ENCODE data around the gene DYRK2. TPM values are rescaled to one million over a fixed set of nuclear protein-coding genes. Genes with fewer than 3 reads are reported as not detected.

DYRK2 gene
- total and polyA plus RNA-seq, 10 of the 15 experiments (the other 5 are each of a cell fraction or from before 2014, with no cell fraction given): 3.1 to 35.9 (median 12.2) TPM

GRCh38 chr12:67650388-67651131, 2.0 kb downstream of the DYRK2 start:
- ChIA-PET SMC1A (ENCODE audit: uncharacterized antibody, unreplicated experiment) (interaction anchor here (0.6 to 1.3 kb wide), 4 partner anchors 9 to 105 kb away, joined by 3 read pairs; no protein-coding TSS in a partner anchor), RAD21 (ENCODE audit: unreplicated experiment) (no interaction called here), CTCF (interaction anchor here (1.0 to 1.5 kb wide), 3 partner anchors 51 to 339 kb away, joined by 3 to 9 read pairs (median 3); partner anchors contain the start of gene IFNG-AS1), POLR2A (interaction anchor here (1.2 kb wide), 1 partner anchor 295 kb away, joined by 3 read pairs; no protein-coding TSS in a partner anchor)
- in situ Hi-C loops (cut with MboI) (no loop called here), intact Hi-C loops (cut with micrococcal nuclease; ENCODE audit: unreplicated experiment) (loop anchor here (1.0 to 10.0 kb wide), 3 partner anchors 48 to 296 kb away; no protein-coding TSS in a partner anchor)
- Histone ChIP-seq H3K36me3 (ENCODE audit: control insufficient read depth in 2 of 2, insufficient read depth in 2 of 2, low read length in 1 of 2) (no peaks in the 10 kb centered on the region; a peak in 1 of 4 replicates), H3K4me3 (peak overlapping the region; percentile 88), H3K4me2 (ENCODE audit: control insufficient read depth, insufficient read depth) (peak overlapping the region; percentile 95), H4K20me1 (ENCODE audit: control insufficient read depth, insufficient read depth) (no peaks in the 10 kb centered on the region), H3K27me3 (replicated peaks in 1 of 2; ENCODE audit: control insufficient read depth in 2 of 2, insufficient read depth in 2 of 2, low read length in 1 of 2) (no peaks in the 10 kb centered on the region), H3K9me3 (replicated peaks; ENCODE audit: control insufficient read depth, insufficient read depth, low read length) (no peaks in the 10 kb centered on the region), H3K79me2 (ENCODE audit: control insufficient read depth, insufficient read depth, low read length) (peaks cover 67% of the 10 kb centered on the region), H2AFZ (ENCODE audit: control insufficient read depth, low read depth, low read length) (peak overlapping the region; percentile 66), H3K27ac (ENCODE audit: control insufficient read depth, insufficient read depth) (peak overlapping the region; percentile 70), H3K9ac (ENCODE audit: control insufficient read depth, insufficient read depth, low read length) (peak overlapping the region; percentile 81), H3K4me1 (ENCODE audit: control insufficient read depth, insufficient read depth, low read length) (peaks cover 6% of the 10 kb centered on the region)
- ATAC-seq (peak; percentile 36), DNase-seq (ENCODE audit: low read depth, low spot score) (no peak), FAIRE-seq (peak; percentile 23)
- WGBS (ENCODE audit: insufficient coverage, insufficient replicate concordance, low lambda C conversion rate, missing lambda C conversion rate): 4% methylated on average over 11 of the region's 11 CpGs
- BruUV-seq (replicated peaks): no TSS peak
- no peak for TF ChIP-seq IRF4 (IDR thresholded peaks at IDR 0.05; ENCODE audit: low read depth, low read length)
- TF ChIP-seq SREBF1 (IDR thresholded peaks at IDR 0.05; ENCODE audit: low read length): no peak
- TF ChIP-seq IKZF1 (conservative IDR thresholded peaks at IDR 0.05): no peak
- no peak for TF ChIP-seq TCF7 (IDR thresholded peaks at IDR 0.05; ENCODE audit: borderline replicate concordance)
- no peak for TF ChIP-seq STAT1 (conservative IDR thresholded peaks at IDR 0.05)
- no peak for TF ChIP-seq SMAD1 (IDR thresholded peaks at IDR 0.05; ENCODE audit: low read depth, partially characterized antibody)
- TF ChIP-seq SMAD5 (IDR thresholded peaks at IDR 0.05; ENCODE audit: low read depth): no peak
- TF ChIP-seq PRDM15 (CRISPR knock-in tag; IDR thresholded peaks at IDR 0.05): no peak
- no peak for TF ChIP-seq KLF5 (IDR thresholded peaks at IDR 0.05; ENCODE audit: partially characterized antibody)
- TF ChIP-seq POLR2AphosphoS5 (IDR thresholded peaks at IDR 0.05; ENCODE audit: low read length): no peak
- no peak for TF ChIP-seq FOXK2 (IDR thresholded peaks at IDR 0.05)
- TF ChIP-seq CBFB (IDR thresholded peaks at IDR 0.05; ENCODE audit: low read depth): no peak
- no peak for TF ChIP-seq TCF12 (IDR thresholded peaks at IDR 0.05; ENCODE audit: low read depth, low read length)
- TF ChIP-seq EZH2 (IDR thresholded peaks at IDR 0.05; ENCODE audit: borderline replicate concordance, control insufficient read depth, low read depth, low read length): no peak
- TF ChIP-seq CHD1 (IDR thresholded peaks at IDR 0.05; ENCODE audit: low read depth, low read length): no peak
- TF ChIP-seq CHD4 (IDR thresholded peaks at IDR 0.05): no peak
